ENCODE measurements around the gene ELMO3. TPM values are rescaled to one million over a fixed set of nuclear protein-coding genes. Genes with fewer than 3 reads are reported as not detected.

The ELMO3 gene
- total and polyA plus RNA-seq, 8 donors, result 14.6 to 52.4 (median 23.6) TPM

DNA sequence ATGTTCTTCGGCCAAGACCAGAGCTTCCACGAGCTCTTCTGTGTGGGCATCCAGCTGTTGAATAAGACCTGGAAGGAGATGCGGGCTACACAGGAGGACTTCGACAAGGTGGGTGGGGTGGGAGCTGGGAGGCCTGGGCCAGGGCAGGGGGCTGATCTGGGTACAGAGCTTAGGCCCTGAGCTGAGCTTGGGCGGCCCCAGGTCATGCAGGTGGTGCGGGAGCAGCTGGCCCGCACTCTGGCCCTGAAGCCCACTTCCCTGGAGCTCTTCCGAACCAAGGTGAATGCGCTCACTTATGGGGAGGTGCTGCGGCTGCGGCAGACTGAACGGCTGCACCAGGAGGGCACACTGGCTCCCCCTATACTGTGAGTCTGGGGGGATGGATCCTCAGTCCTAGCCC is 3.5 kb downstream of the ELMO3 start:
- Histone ChIP-seq H3K9me3 (no peaks in the 10 kb centered on the region), H3K4me3 (no peak overlapping the region), H3K27me3 (no peaks in the 10 kb centered on the region), H3K27ac (no peak overlapping the region), H3K36me3 (peaks cover 0 to 33% (median 6%) of the 10 kb centered on the region in 3 donors), H3K4me1 (no peaks in the 10 kb centered on the region)
- FAIRE-seq, result no peak
- intact Hi-C loops (cut with DNase I), result no loop called here
- TF ChIP-seq, protein P1, sequence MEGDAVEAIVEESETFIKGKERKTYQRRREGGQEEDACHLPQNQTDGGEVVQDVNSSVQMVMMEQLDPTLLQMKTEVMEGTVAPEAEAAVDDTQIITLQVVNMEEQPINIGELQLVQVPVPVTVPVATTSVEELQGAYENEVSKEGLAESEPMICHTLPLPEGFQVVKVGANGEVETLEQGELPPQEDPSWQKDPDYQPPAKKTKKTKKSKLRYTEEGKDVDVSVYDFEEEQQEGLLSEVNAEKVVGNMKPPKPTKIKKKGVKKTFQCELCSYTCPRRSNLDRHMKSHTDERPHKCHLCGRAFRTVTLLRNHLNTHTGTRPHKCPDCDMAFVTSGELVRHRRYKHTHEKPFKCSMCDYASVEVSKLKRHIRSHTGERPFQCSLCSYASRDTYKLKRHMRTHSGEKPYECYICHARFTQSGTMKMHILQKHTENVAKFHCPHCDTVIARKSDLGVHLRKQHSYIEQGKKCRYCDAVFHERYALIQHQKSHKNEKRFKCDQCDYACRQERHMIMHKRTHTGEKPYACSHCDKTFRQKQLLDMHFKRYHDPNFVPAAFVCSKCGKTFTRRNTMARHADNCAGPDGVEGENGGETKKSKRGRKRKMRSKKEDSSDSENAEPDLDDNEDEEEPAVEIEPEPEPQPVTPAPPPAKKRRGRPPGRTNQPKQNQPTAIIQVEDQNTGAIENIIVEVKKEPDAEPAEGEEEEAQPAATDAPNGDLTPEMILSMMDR (IDR thresholded peaks at IDR 0.05), result no peak
- 94 to 95% methylated on average over 12 of the region's 12 CpGs for WGBS, 2 donors
- ATAC-seq, result no peak
- no peak for DNase-seq

DNA sequence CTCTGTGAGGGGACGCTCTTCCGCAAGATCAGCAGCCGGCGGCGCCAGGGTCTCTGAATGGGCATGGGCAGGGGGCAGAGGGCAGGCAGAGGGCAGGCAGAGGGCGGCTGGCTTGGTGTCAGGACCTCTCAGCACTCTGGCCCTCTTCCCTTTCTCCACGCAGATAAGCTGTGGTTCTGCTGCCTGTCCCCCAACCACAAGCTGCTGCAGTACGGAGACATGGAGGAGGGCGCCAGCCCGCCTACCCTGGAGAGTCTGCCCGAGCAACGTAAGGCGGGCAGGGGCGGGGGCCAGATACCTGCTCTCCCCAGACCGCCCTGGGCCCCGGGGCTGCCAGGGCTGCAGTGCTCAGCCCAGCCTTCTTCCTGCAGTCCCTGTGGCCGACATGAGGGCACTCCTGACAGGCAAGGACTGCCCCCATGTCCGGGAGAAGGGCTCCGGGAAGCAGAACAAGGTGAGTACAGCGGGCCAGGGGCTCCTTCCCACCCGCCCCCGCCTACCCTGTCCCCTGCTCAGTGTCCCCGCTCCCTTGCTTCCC is 4.1 kb downstream of the ELMO3 start:
- H3K4me1 ChIP-seq, result no peaks in the 10 kb centered on the region
- H3K27ac ChIP-seq, result no peak overlapping the region
- ATAC-seq (no peak), DNase-seq (no peak), FAIRE-seq (no peak)
- TF ChIP-seq, protein P1 (IDR thresholded peaks at IDR 0.05), result no peak
- no peaks in the 10 kb centered on the region for H3K9me3 ChIP-seq
- intact Hi-C loops (cut with DNase I), result no loop called here
- peaks cover 0 to 27% (median 6%) of the 10 kb centered on the region in 3 donors for H3K36me3 ChIP-seq
- H3K4me3 ChIP-seq, result no peak overlapping the region
- no peaks in the 10 kb centered on the region for H3K27me3 ChIP-seq
- WGBS, 2 donors, result 93 to 94% methylated on average over 23 of the region's 23 CpGs

DNA sequence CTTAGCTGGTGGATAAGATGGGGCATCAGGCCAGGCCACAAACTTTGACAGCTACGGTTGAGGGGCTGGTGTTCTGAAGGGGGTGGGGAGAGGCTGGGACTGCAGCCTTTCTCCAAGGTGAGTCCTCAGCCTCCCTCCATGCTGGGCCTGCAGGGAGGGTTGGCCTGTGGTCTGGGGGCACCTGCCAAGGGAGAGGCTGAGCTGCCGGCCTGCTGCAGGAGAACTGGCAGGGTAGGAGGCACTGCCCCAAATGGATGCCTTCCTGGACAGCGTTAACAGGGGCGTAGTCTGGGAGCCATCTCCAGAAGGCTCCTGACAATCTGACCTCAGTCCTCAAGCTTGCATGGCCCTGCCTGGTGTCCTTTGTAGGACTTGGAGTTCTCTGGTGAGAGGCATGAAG is 5.1 kb downstream of the ELMO3 start:
- no peak for FAIRE-seq
- ATAC-seq, result no peak
- H3K27me3 ChIP-seq, result no peaks in the 10 kb centered on the region
- H3K4me1 ChIP-seq, result no peaks in the 10 kb centered on the region
- TF ChIP-seq, protein P1 (IDR thresholded peaks at IDR 0.05), result no peak
- H3K27ac ChIP-seq, result no peak overlapping the region
- WGBS, 2 donors, result 88% methylated on average over 4 of the region's 4 CpGs
- intact Hi-C loops (cut with DNase I), result no loop called here
- peaks cover 0 to 26% (median 6%) of the 10 kb centered on the region in 3 donors for H3K36me3 ChIP-seq
- DNase-seq, result no peak
- H3K9me3 ChIP-seq, result no peaks in the 10 kb centered on the region
- H3K4me3 ChIP-seq, result no peak overlapping the region

DNA sequence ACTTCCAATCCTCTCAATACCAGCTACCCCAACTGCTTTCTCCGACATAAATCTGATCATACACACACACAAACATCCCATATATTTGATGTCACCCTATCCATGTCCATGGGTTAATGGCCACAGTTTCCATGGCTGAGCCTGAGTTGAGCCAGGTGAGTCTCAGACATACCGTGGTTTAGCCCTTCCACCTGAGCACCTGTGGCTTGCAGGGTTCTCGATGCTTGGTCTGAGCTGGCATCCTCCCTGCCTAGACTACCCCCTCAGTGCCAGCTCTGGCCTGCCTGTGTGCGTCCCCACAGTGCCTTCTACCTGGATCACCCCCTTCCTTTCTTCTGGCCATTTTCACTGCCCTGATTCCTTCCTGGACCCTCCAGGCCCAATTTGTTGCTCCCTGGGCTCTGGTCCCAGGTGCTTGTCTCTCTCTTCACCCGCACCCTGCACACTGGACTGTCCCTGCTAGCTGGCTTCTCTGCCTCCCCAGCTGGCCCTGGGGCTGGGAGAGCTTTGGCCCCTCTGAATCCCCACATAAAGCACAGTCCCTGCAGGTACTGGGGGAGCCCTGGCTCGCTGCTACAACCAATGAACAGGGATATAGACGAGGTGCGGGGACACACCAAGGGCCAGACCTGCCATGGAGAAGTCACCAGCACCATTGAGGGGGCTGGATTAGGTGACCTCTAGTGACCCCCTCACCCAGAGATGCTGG is 7.4 kb downstream of the ELMO3 start:
- ATAC-seq (no peak), DNase-seq (no peak), FAIRE-seq (no peak)
- Histone ChIP-seq H3K27ac (no peak overlapping the region), H3K9me3 (no peaks in the 10 kb centered on the region), H3K36me3 (peaks cover 0 to 26% (median 6%) of the 10 kb centered on the region in 3 donors), H3K4me1 (no peaks in the 10 kb centered on the region), H3K27me3 (no peaks in the 10 kb centered on the region), H3K4me3 (no peak overlapping the region)
- intact Hi-C loops (cut with DNase I), result no loop called here
- TF ChIP-seq, protein P1 (IDR thresholded peaks at IDR 0.05), result no peak
- 90 to 92% methylated on average over 8 of the region's 8 CpGs for WGBS, 2 donors

DNA sequence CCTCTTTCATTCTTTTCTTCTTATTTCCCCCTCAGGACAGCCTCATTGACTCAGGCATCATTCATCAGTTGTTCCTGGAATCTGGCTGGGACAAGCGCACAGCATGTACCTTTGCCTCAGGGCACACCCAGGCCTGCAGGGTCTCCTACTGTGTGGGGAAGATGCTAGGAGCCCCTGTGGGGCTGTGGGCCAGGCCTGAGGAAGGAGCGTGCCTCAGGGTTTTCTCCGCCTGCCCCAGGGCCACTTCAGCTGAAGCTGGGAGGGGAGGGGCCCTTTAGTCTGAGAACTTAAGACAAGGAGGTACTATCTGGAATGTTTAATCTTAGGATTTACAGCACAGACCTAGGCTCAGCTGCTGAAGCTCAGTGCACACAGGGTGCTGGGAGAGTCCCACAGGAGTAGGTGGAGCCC is 7.9 kb downstream of the ELMO3 start:
- no peak overlapping the region for H3K27ac ChIP-seq
- WGBS, 2 donors, result 90 to 97% methylated on average over 3 of the region's 3 CpGs
- TF ChIP-seq, protein P1 (IDR thresholded peaks at IDR 0.05), result no peak
- no peaks in the 10 kb centered on the region for H3K27me3 ChIP-seq
- H3K4me3 ChIP-seq, result no peak overlapping the region
- no peaks in the 10 kb centered on the region for H3K4me1 ChIP-seq
- H3K9me3 ChIP-seq, result no peaks in the 10 kb centered on the region
- ATAC-seq, result no peak
- intact Hi-C loops (cut with DNase I), result no loop called here
- peaks cover 0 to 20% (median 6%) of the 10 kb centered on the region in 3 donors for H3K36me3 ChIP-seq
- no peak for FAIRE-seq
- no peak for DNase-seq

Data from pancreas (tissue), 10 donors.